Measurements from ENCODE around the gene PRKN.
"Not testable (repeated sequence)": the region's sequence is repeated elsewhere in the genome, so short reads cannot be mapped to it uniquely, and the experiment has no call there.

Gene PRKN

GRCh38 chr6:161356167-161356854 lies 1371.3 kb downstream of the PRKN start:
- DNase-seq, result no peak

GRCh38 chr6:161355696-161356095 lies 1371.9 kb downstream of the PRKN start:
- DNase-seq, result no peak

- DNase-seq, result no peak
These were observed 1372.6 kb downstream of the PRKN start for GRCh38 chr6:161354956-161355355.

- no peak for DNase-seq
These were observed 1373.2 kb downstream of the PRKN start for GRCh38 chr6:161354276-161354840.

- DNase-seq, result peak; percentile 59
These were observed 1374.4 kb downstream of the PRKN start for GRCh38 chr6:161353208-161353613.

GRCh38 chr6:161351858-161352257 lies 1375.7 kb downstream of the PRKN start:
- DNase-seq, result no peak

- DNase-seq, result no peak
These were observed 1377.7 kb downstream of the PRKN start for GRCh38 chr6:161349886-161350285.

- no peak for DNase-seq
These were observed 1379.0 kb downstream of the PRKN start for GRCh38 chr6:161348628-161348994.

- DNase-seq, result no peak
These were observed 1379.5 kb downstream of the PRKN start for GRCh38 chr6:161347988-161348627.

GRCh38 chr6:161347125-161347524 lies 1380.4 kb downstream of the PRKN start:
- no peak for DNase-seq

GRCh38 chr6:161346717-161347116 lies 1380.8 kb downstream of the PRKN start:
- DNase-seq, result peak; percentile 15

GRCh38 chr6:161344626-161345025 lies 1382.9 kb downstream of the PRKN start:
- no peak for DNase-seq

- no peak for DNase-seq
These were observed 1385.5 kb downstream of the PRKN start for GRCh38 chr6:161342039-161342438.

- DNase-seq, result no peak
These were observed 1385.9 kb downstream of the PRKN start for GRCh38 chr6:161341638-161342037.

GRCh38 chr6:161338015-161338414 lies 1389.6 kb downstream of the PRKN start:
- DNase-seq, result no peak

- no peak for DNase-seq
These were observed 1391.1 kb downstream of the PRKN start for GRCh38 chr6:161336479-161336878.

GRCh38 chr6:161333410-161333809 lies 1394.2 kb downstream of the PRKN start:
- no peak for DNase-seq

GRCh38 chr6:161331402-161332081 lies 1396.0 kb downstream of the PRKN start:
- not testable (repeated sequence) for DNase-seq

- DNase-seq, result no peak
These were observed 1400.1 kb downstream of the PRKN start for GRCh38 chr6:161327360-161327953.

- DNase-seq, result peak; percentile 80
These were observed 1408.3 kb downstream of the PRKN start for GRCh38 chr6:161319231-161319630.

- DNase-seq, result peak; percentile 80
These were observed 1409.1 kb downstream of the PRKN start for GRCh38 chr6:161318456-161318855.

GRCh38 chr6:161316531-161316930 lies 1411.0 kb downstream of the PRKN start:
- DNase-seq, result no peak

- not testable (repeated sequence) for DNase-seq
These were observed 1412.2 kb downstream of the PRKN start for GRCh38 chr6:161315246-161315917.
